ENCODE measurements around the gene CD82.

DNA sequence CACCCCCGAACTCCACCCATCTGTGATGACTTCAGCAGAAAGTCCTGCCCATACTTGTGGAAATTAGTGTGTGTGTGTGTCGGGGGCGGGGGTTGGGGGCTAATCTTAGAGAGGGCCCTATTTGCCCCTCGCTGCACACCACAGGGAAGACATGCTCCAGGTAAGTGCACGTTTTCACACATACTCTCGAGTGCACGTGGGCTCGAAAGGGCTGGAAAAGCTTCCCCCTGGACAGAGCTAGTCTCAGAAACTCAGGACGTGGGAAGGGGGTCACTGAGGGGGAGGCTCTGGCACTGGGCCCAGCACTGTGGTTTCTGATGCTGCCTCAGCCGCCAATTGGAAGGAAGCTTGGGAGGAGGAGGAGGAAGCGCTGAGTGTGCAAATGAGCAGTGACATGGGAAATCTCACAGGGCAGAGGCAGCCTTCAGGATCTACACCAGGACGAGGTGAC is 40.7 kb upstream of the CD82 start:
- TF ChIP-seq, protein P1, sequence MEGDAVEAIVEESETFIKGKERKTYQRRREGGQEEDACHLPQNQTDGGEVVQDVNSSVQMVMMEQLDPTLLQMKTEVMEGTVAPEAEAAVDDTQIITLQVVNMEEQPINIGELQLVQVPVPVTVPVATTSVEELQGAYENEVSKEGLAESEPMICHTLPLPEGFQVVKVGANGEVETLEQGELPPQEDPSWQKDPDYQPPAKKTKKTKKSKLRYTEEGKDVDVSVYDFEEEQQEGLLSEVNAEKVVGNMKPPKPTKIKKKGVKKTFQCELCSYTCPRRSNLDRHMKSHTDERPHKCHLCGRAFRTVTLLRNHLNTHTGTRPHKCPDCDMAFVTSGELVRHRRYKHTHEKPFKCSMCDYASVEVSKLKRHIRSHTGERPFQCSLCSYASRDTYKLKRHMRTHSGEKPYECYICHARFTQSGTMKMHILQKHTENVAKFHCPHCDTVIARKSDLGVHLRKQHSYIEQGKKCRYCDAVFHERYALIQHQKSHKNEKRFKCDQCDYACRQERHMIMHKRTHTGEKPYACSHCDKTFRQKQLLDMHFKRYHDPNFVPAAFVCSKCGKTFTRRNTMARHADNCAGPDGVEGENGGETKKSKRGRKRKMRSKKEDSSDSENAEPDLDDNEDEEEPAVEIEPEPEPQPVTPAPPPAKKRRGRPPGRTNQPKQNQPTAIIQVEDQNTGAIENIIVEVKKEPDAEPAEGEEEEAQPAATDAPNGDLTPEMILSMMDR (IDR thresholded peaks at IDR 0.05; ENCODE audit: low read depth, low read length), result no peak
- TF ChIP-seq EZH2phosphoT487 (IDR thresholded peaks at IDR 0.05; ENCODE audit: low read depth), result no peak

All from OCI-LY3 (cell line).